Keratinocyte (primary cell): ENCODE measurements around the gene ELAPOR1.

Source experiments
- CTCF ChIP-seq, 3 experiments: IDR thresholded peaks in 1 of 3; conservative IDR thresholded peaks in 1 of 3; optimal IDR thresholded peaks in 1 of 3; 2 replicates in 2 of 3; 3 replicates in 1 of 3; pipeline versions ENCODE3 to v1.5.1; 2011; ENCODE audit warnings: low read length in 3 of 3, mild to moderate bottlenecking in 3 of 3, moderate library complexity in 2 of 3, control low read depth in 1 of 3, inconsistent platforms in 1 of 3; ENCODE audit not compliant: insufficient read depth in 2 of 3; ENCODE audit errors: extremely low read depth in 1 of 3
- EZH2 ChIP-seq: IDR thresholded peaks from one replicate; pipeline ENCODE4 v1.6.1; 2012; ENCODE audit warnings: inconsistent platforms, mild to moderate bottlenecking, low read length, moderate library complexity

- TF ChIP-seq EZH2 (no peak), CTCF (optimal IDR thresholded peaks at IDR 0.05 in 1 of 3, IDR thresholded peaks at IDR 0.05 in 1 of 3, conservative IDR thresholded peaks at IDR 0.05 in 1 of 3; ENCODE audit: extremely low read depth in 1 of 3, insufficient read depth in 2 of 3, low read length in 3 of 3) (no peak)
These were observed 1.8 kb downstream of the ELAPOR1 start for GRCh38 chr1:109115685-109116084.
